Measurements from ENCODE around the gene CCDC7.

DNA sequence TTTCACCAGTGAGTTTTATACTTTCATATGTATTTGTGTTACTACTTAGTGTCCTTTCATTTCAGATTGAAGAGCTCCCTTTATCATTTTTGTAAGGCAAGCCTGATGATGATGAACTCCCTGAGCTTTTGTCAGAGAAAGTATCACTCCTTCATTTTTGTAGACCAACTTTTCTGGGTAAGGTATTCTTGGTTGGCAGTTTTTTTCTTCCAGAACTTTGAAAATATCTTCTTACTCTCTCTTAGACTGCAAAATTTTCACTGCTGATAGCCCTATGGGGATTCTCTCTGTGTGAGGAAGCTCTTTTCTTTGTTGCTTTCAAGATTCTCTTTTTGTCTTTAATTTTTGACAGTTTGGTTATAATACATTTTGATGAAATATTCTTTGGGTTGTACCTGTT, 35.7 kb downstream of the CCDC7 start:
- TF ChIP-seq, protein P1, sequence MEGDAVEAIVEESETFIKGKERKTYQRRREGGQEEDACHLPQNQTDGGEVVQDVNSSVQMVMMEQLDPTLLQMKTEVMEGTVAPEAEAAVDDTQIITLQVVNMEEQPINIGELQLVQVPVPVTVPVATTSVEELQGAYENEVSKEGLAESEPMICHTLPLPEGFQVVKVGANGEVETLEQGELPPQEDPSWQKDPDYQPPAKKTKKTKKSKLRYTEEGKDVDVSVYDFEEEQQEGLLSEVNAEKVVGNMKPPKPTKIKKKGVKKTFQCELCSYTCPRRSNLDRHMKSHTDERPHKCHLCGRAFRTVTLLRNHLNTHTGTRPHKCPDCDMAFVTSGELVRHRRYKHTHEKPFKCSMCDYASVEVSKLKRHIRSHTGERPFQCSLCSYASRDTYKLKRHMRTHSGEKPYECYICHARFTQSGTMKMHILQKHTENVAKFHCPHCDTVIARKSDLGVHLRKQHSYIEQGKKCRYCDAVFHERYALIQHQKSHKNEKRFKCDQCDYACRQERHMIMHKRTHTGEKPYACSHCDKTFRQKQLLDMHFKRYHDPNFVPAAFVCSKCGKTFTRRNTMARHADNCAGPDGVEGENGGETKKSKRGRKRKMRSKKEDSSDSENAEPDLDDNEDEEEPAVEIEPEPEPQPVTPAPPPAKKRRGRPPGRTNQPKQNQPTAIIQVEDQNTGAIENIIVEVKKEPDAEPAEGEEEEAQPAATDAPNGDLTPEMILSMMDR (IDR thresholded peaks at IDR 0.05; ENCODE audit: poor library complexity): no peak
- TF ChIP-seq EZH2 (IDR thresholded peaks at IDR 0.05; ENCODE audit: borderline replicate concordance) (no peak), EZH2phosphoT487 (IDR thresholded peaks at IDR 0.05; ENCODE audit: low read depth, severe bottlenecking, unreplicated experiment) (no peak)
